PC-3 (cell line): Measurements from ENCODE around the gene CDRT4. TPM values are rescaled to one million over a fixed set of nuclear protein-coding genes. Genes with fewer than 3 reads are reported as not detected.
A peak's percentile ranks its signal among the peaks of the same experiment; 100 is the strongest.

Source experiments
- ATAC-seq: fragments of 200-7000 bp; cut with Tn5 transposase; 2 replicates; pipeline ENCODE4 v1.9.1; 2020; ENCODE audit warnings: mild to moderate bottlenecking, moderate library complexity
- BruUV-seq: library from RNA; stranded (reverse); fragments of 400-500 nt; replicated peaks from 2 replicates; lab custom pipeline; 2021; lab: Mats Ljungman, UMichigan
- CTCF ChIA-PET: fragments of 300-600 bp; sonication (Branson Sonifier 250); formaldehyde crosslinking; loops from one replicate; lab custom pipeline; 2022; ENCODE audit warnings: antibody characterized with exemption; lab: Charles Lee
- POLR2A ChIA-PET: fragments of 300-600 bp; sonication (Branson Sonifier 250); formaldehyde crosslinking; loops from one replicate; lab custom pipeline; 2022; ENCODE audit warnings: antibody characterized with exemption; ENCODE audit not compliant: unreplicated experiment; lab: Charles Lee
- DNase-seq: peaks from one replicate; pipeline ENCODE4 v3.0.0-alpha.2; 2015
- H2AFZ ChIP-seq: fragments of 300-600 bp; sonication (generic); 2 replicates; pipeline ENCODE4 v1.6.0; 2016; ENCODE audit warnings: antibody characterized with exemption, low read length
- H3F3A ChIP-seq: fragments of 300-600 bp; sonication (generic); one replicate; pipeline ENCODE4 v1.6.0; 2017; ENCODE audit warnings: antibody characterized with exemption, low read length, control low read depth, mild to moderate bottlenecking; ENCODE audit not compliant: unreplicated experiment
- H3K27ac ChIP-seq: fragments of 300-600 bp; sonication (generic); 2 replicates; pipeline ENCODE4 v1.5.1; 2016; ENCODE audit warnings: mild to moderate bottlenecking, low read length
- H3K27me3 ChIP-seq: fragments of 300-600 bp; sonication (generic); 2 replicates; pipeline ENCODE4 v1.6.1; 2016; ENCODE audit warnings: low read length, mixed read lengths
- H3K36me3 ChIP-seq: fragments of 300-600 bp; sonication (generic); 2 replicates; pipeline ENCODE4 v1.6.1; 2016; ENCODE audit warnings: low read depth, mixed run types, low read length, mixed read lengths
- H3K4me1 ChIP-seq: fragments of 300-600 bp; sonication (generic); 2 replicates; pipeline ENCODE4 v1.5.1; 2016; ENCODE audit warnings: low read length; ENCODE audit not compliant: insufficient read depth
- H3K4me2 ChIP-seq: fragments of 300-600 bp; sonication (generic); 2 replicates; pipeline ENCODE4 v1.6.0; 2016; ENCODE audit warnings: low read length
- H3K4me3 ChIP-seq: fragments of 300-600 bp; sonication (generic); 2 replicates; pipeline ENCODE4 v1.5.1; 2016; ENCODE audit warnings: mild to moderate bottlenecking, low read length, mixed read lengths
- H3K79me2 ChIP-seq: fragments of 300-600 bp; sonication (generic); 2 replicates; pipeline ENCODE4 v1.6.1; 2017; ENCODE audit warnings: low read length, mixed read lengths
- H3K9ac ChIP-seq: fragments of 300-600 bp; sonication (generic); 2 replicates; pipeline ENCODE4 v1.6.0; 2016; ENCODE audit warnings: mild to moderate bottlenecking, low read length
- H3K9me2 ChIP-seq: fragments of 300-600 bp; sonication (generic); replicated peaks from 2 replicates; pipeline ENCODE4 v1.6.1; 2016; ENCODE audit warnings: mixed run types, low read length, mixed read lengths
- H3K9me3 ChIP-seq: fragments of 300-600 bp; sonication (generic); 2 replicates; pipeline ENCODE4 v1.6.1; 2016; ENCODE audit warnings: low read length, mixed read lengths
- H4K20me1 ChIP-seq: fragments of 300-600 bp; sonication (generic); 2 replicates; pipeline ENCODE4 v1.6.1; 2016; ENCODE audit warnings: low read length, mixed read lengths
- EZH2 ChIP-seq: fragments of 300-600 bp; sonication (generic); IDR thresholded peaks from one replicate; pipeline ENCODE4 v1.6.1; 2017; ENCODE audit warnings: antibody characterized with exemption, mild to moderate bottlenecking, low read length; ENCODE audit not compliant: unreplicated experiment
- EZH2phosphoT487 ChIP-seq: fragments of 300-600 bp; sonication (generic); IDR thresholded peaks from 2 replicates; pipeline ENCODE4 v1.6.1; 2018; ENCODE audit warnings: mild to moderate bottlenecking, antibody characterized with exemption, low read length, borderline replicate concordance
- intact Hi-C: fragments of 100-400 bp; cut with micrococcal nuclease; formaldehyde crosslinking; loops from 2 replicates; pipeline ENCODE4 v1.9.0; 2023
- total RNA-seq: library from RNA; depleted of rRNA; stranded (reverse); fragments of >200 nt; gene quantifications from 2 replicates; pipeline ENCODE4 v1.2.3, GENCODE V29; 2014
- TF ChIP-seq, protein P1 (sequence below): fragments of 300-600 bp; sonication (generic); conservative IDR thresholded peaks from 2 replicates; pipeline ENCODE4 v1.5.1; 2017; ENCODE audit warnings: antibody characterized with exemption, low read depth, mild to moderate bottlenecking, low read length

CDRT4 gene
- total RNA-seq, 1 experiment from 2014 or later: 5.0 TPM

DNA sequence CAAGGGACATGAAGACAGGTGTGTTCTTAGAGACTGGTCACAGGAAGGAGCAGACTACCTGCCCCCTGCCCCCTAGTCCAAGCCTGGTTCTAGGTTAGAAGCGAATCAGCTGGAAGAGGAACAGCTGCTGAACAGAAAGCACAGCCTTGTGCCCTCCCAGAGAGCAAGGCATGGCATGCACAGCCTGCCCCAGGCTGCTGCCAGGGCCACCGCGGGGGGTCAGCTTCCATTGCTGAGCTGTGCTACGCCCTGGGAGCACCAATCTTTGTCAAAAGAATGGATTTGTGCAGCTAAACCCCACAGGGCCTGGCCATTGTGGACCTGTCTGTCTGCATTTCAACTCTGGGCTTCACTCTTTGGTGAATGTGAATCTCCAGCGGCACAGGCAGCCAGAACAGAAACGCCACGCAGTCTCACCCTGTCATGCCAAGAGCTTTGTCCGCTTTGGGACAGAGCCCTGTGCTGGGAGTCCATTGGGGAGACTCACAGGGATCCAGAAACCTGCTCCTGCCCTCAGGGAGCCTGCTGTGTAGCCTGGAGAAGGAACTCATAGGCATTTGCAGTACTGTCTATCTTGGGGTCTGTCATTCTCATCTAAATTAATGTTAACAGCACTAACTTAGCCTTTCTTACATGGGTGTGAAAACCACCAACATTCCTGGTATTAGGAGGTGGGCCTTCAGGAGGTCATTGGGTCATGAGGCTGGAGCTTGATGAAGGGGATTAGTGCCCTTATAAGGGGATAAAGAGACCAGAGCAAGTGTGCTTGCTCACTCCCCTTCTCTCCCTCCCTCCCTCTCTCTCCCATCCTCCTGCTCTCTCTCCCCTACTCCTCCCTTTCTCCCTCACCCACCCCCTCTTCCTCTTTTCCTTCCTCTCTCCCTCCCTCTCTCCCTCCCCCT, 25.6 kb upstream of the CDRT4 start:
- H3F3A ChIP-seq: no peaks in the 10 kb centered on the region
- 0 out of 2 replicates have a peak, but pooled peaks cover 4% of the 10 kb centered on the region for H3K36me3 ChIP-seq
- no peak overlapping the region for H3K9ac ChIP-seq
- TF ChIP-seq EZH2phosphoT487 (no peak), EZH2 (no peak)
- TF ChIP-seq, protein P1, sequence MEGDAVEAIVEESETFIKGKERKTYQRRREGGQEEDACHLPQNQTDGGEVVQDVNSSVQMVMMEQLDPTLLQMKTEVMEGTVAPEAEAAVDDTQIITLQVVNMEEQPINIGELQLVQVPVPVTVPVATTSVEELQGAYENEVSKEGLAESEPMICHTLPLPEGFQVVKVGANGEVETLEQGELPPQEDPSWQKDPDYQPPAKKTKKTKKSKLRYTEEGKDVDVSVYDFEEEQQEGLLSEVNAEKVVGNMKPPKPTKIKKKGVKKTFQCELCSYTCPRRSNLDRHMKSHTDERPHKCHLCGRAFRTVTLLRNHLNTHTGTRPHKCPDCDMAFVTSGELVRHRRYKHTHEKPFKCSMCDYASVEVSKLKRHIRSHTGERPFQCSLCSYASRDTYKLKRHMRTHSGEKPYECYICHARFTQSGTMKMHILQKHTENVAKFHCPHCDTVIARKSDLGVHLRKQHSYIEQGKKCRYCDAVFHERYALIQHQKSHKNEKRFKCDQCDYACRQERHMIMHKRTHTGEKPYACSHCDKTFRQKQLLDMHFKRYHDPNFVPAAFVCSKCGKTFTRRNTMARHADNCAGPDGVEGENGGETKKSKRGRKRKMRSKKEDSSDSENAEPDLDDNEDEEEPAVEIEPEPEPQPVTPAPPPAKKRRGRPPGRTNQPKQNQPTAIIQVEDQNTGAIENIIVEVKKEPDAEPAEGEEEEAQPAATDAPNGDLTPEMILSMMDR: no peak
- no peaks in the 10 kb centered on the region for H3K27me3 ChIP-seq
- no peaks in the 10 kb centered on the region for H3K9me3 ChIP-seq
- DNase-seq (no peak), ATAC-seq (no peak)
- H3K79me2 ChIP-seq: no peaks in the 10 kb centered on the region
- H3K27ac ChIP-seq: no peak overlapping the region
- H3K4me3 ChIP-seq: no peak overlapping the region
- peaks cover 13% of the 10 kb centered on the region for H3K4me1 ChIP-seq
- CTCF ChIA-PET: no interaction called here
- H3K9me2 ChIP-seq: no peaks in the 10 kb centered on the region
- intact Hi-C loops: no loop called here
- POLR2A ChIA-PET: no interaction called here
- BruUV-seq: no TSS peak
- no peak overlapping the region for H2AFZ ChIP-seq
- H3K4me2 ChIP-seq: no peak overlapping the region
- H4K20me1 ChIP-seq: no peaks in the 10 kb centered on the region

DNA sequence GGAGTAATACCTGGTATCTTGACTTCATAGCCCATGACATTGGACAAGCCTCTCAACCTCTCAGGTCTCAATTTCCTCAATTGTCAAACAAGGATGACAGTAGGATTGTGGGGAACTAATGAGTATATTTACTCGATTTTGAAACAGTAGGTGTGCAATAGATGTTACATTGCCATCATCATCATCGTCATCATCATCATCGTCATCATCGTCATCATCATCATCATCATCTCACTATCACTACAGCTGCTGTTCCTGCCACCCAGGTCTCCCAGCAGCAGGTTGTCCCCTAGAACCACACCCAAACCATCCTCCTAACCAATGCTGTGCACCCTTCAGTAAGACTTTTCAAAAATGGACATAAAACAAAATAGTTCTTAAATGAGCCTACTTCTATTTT, 24.8 kb upstream of the CDRT4 start:
- Histone ChIP-seq H3K4me2 (no peak overlapping the region), H2AFZ (no peak overlapping the region), H3K36me3 (0 out of 2 replicates have a peak, but pooled peaks cover 4% of the 10 kb centered on the region), H3K4me3 (no peak overlapping the region), H3F3A (no peaks in the 10 kb centered on the region), H3K9ac (no peak overlapping the region), H4K20me1 (no peaks in the 10 kb centered on the region), H3K9me2 (no peaks in the 10 kb centered on the region), H3K27me3 (no peaks in the 10 kb centered on the region), H3K4me1 (peaks cover 13% of the 10 kb centered on the region), H3K9me3 (no peaks in the 10 kb centered on the region), H3K27ac (peak overlapping the region; percentile 88; the same call in 1 of the 2 replicates), H3K79me2 (no peaks in the 10 kb centered on the region)
- no peak for ATAC-seq
- DNase-seq: no peak
- ChIA-PET POLR2A (no interaction called here), CTCF (no interaction called here)
- intact Hi-C loops: no loop called here
- TF ChIP-seq, protein P1: no peak
- TF ChIP-seq EZH2phosphoT487 (no peak), EZH2 (no peak)
- no TSS peak for BruUV-seq

DNA sequence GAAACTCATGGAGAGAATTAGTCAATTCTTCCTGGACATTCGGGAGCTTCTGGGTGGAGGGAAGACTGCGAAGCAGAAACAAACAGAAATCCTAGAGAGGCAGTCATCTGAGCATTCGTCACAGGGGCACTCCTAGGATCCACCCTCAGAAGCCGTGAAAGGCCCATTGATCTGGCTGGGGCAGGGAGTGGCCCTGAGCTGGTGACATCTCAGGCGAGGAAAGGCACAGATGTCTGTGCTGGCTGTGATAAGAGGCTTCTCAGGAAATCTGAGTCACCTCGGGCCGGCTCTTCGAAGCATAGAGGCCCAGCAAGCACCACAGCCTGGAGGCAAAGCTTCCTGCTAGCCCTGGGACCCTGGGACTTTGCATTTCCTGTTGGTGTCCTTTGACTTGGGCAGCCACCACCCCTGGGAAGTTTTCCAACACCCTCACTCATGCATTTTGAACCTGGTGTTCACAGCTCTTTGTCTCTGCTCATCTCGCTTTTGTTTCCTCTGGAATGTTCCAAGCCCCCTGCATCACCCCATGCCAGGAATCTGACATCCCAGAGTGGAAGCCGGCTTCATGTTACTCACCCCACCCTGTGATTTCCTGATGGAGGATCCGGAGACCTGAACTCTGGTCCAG, 23.3 kb upstream of the CDRT4 start:
- peaks cover 13% of the 10 kb centered on the region for H3K4me1 ChIP-seq
- TF ChIP-seq, protein P1: no peak
- TF ChIP-seq EZH2 (no peak), EZH2phosphoT487 (no peak)
- H3K79me2 ChIP-seq: no peaks in the 10 kb centered on the region
- ChIA-PET CTCF (interaction anchor here (1.4 kb wide), 1 partner anchor 12 kb away, joined by 6 read pairs; no protein-coding TSS in a partner anchor), POLR2A (no interaction called here)
- peak overlapping the region; percentile 58 for H3K9ac ChIP-seq
- H3K9me2 ChIP-seq: no peaks in the 10 kb centered on the region
- peak overlapping the region; percentile 40; the same call in 1 of the 2 replicates for H3K4me2 ChIP-seq
- intact Hi-C loops: no loop called here
- DNase-seq (peak; percentile 74), ATAC-seq (peak; percentile 95)
- no peaks in the 10 kb centered on the region for H3K27me3 ChIP-seq
- no peaks in the 10 kb centered on the region for H3F3A ChIP-seq
- peak overlapping the region; percentile 88 for H3K27ac ChIP-seq
- H3K4me3 ChIP-seq: no peak overlapping the region
- H3K9me3 ChIP-seq: no peaks in the 10 kb centered on the region
- H3K36me3 ChIP-seq: no peaks in the 10 kb centered on the region
- BruUV-seq: no TSS peak
- H4K20me1 ChIP-seq: no peaks in the 10 kb centered on the region
- peak overlapping the region; percentile 2; the same call in 1 of the 2 replicates for H2AFZ ChIP-seq
